T-helper 2 cell (primary cell): Measurements from ENCODE around the gene F2RL1.
"Not testable (repeated sequence)": the region's sequence is repeated elsewhere in the genome, so short reads cannot be mapped to it uniquely, and the experiment has no call there.

Experiments
- DNase-seq, 5 experiments: peaks; one replicate each; pipeline versions ENCODE4 v3.0.0 to v3.0.0-alpha.2; 2012 to 2022

Gene F2RL1

GRCh38 chr5:76852772-76853171, 33.9 kb downstream of the F2RL1 start:
- no peak for DNase-seq

DNA sequence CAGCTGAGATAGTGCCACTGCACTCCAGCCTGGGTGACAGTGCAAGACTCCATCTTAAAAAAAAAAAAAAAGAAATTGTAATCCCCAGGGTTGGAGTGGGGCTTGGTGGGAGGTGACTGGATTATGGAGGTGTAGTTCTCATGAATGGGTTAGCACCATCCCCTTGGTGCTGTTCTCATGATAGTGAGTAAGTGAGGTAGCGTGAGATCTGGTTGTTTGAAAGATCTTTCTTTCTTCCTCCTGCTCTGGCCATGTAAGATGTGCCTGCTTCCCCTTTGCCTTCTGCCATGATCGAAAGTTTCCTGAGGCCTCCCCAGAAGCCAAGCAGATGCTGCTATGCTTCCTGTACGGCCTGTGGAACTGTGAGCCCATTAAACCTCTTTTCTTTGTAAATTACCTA, 34.9 kb downstream of the F2RL1 start:
- DNase-seq: not testable (repeated sequence)

- no peak for DNase-seq
These were observed 35.8 kb downstream of the F2RL1 start for GRCh38 chr5:76854644-76855043.

GRCh38 chr5:76855501-76855900, 36.7 kb downstream of the F2RL1 start:
- not testable (repeated sequence) for DNase-seq

- peak in 1 of 5 experiments; percentile 87 for DNase-seq
These were observed 37.1 kb downstream of the F2RL1 start for GRCh38 chr5:76855961-76856360.

DNA sequence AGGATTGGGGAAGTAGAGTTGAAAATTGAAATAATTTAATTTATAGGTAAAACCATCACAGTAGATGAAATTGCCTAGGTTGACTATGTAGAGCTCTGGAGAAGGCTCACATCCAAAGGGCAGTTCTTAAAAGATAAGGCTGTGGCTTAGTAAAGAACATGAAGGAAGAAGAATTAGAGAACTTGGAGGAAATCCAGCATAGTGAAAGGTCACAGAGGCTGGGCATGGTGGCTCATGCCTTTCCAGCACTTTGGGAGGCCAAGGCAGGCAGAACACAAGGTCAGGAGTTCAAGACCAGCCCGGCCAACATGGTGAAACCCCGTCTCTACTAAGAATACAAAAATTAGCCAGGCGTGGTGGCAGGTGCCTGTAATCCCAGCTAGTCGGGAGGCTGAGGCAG, 38.0 kb downstream of the F2RL1 start:
- DNase-seq: not testable (repeated sequence)

DNA sequence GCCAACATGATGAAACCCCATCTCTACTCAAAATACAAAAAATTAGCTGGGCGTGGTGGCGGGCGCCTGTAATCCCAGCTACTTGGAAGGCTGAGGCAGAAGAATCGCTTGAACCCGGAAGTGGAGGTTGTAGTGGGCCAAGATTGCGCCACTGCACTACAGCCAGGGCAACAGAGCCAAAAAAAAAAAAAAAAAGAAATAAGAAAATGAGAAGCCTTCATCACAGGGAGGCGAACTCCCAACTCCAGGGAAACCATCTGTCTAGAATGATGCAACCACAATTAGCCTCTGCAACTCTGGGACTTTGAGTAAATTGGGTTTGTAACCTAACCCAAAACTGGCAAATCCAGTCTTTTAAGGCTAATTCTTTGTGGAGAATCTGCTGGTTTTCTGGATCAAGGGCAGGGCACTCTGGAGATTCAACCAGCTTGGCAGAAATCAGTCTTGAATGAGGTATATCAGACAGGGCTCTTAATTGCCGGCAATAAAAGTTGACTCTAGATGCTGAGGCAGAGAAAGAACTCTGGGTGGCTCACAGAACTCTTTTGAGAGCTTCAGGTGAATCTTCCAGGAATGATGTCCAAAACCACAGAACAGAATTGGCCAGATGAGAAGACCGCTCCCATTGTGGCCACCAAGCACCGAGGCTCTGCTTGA, 40.9 kb downstream of the F2RL1 start:
- no peak for DNase-seq

DNA sequence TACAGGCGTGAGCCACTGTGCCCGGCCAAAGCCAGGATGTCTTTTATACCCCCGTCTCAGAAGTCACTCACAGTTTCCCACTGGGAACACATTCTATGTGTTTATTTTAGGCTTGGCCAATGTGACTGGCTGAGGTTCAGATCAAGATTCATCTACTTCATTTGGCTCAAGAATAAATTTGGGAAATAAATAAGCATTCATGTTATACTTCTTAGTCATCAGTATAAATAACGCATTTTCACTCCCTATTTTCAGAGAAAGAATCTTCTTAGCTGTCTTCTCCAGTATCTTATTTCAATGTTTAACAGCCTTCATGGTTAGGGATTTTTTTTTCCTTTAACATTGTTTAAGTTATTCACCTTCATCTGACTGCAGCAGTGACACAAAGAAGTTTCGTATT, 42.8 kb downstream of the F2RL1 start:
- DNase-seq: no peak

DNA sequence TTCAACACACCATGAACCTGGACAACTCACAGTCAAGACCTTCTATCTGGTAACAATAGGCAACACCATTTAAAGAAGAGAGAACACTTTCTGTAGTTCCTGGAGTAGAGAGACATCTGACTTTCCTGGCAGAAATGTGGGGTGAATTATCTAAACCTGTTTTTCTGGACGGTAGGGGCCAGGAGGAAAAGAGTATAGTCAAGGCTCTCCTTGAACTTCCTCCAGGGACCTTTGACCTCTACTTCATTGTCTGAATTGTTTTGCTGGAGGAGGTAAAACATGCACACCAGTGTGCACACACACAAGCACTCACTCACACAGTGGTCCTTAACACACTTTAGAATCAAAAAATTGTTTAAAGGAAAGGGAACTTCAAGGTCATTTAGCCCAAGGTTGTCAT, 44.2 kb downstream of the F2RL1 start:
- DNase-seq: no peak

- DNase-seq: no peak
These were observed 47.7 kb downstream of the F2RL1 start for GRCh38 chr5:76866503-76866902.

DNA sequence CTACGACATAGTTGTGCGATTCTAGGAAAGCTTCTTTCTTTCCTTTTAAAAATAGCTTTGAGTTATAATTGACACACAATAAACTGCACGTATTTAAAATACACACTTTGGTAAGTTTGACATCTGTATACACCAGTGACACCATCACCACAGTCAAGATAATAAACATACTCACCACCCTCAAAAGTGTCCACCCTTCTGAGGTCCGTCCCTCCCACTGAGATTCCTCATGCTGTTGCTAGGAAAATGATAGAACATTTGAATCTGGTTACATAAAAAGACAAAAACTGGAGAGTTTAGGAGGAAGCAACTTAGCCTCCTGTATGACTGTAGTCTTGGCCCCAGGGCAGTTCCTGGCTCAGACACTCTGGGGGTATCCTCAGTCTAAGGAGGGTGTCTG, 48.2 kb downstream of the F2RL1 start:
- no peak for DNase-seq

GRCh38 chr5:76867827-76868693, 49.2 kb downstream of the F2RL1 start:
- DNase-seq: peak in 4 of 5 experiments; percentile 13 to 68 (median 32)

DNA sequence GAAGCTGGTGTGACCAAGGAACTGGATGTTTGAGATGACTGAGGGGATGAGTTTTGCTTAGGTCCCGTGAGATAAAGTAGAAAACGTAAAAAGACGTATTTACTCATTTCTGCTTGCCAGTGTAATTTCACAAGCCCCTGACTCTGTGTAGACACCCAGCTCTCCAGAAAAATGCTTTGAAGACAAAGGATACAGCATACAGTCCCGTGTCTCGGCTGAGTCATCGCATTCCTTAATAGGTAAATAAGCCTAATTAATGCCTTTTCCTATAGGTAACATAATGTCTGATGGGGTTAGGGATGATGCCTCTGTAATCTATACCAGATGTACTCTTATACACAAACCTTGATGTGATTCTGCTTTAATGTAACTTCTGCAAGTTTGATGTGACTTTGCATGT, 51.2 kb downstream of the F2RL1 start:
- DNase-seq: no peak

DNA sequence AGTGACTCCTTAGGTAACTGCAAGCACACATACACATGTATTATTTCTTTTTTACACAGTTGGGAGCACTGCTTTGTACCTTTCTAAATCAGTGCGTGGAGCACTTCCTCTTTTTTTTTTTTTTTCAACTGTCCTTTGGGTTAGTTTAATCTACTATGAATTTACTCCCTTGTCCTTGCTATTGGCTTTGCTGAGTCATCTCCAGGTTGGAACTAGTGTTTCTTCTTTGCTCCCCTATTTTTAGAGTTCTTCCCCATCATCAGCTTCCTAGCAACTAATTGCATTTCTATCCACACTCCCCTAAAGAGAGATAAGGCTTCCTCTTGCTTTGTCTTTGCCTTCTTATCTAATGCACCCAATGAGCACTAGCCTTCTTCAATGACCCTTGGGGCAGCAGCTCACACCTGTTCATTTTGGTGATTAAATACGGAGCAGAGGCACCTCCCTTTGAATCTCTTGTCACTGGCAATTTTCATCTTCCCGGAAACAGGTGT, 55.3 kb downstream of the F2RL1 start:
- DNase-seq: no peak
